Nephron (organoid): ENCODE data around the gene KCNJ3.
A peak's percentile ranks its signal among the peaks of the same experiment; 100 is the strongest.

Source experiments
- H3K27ac Mint-ChIP-seq, 3 experiments: 2 replicates each; pipeline ENCODE4 v1.8.0; 2020; ENCODE audit warnings: mixed read lengths in 3 of 3, mild to moderate bottlenecking in 2 of 3, moderate library complexity in 1 of 3
- H3K27me3 Mint-ChIP-seq: 2 replicates; pipeline ENCODE4 v1.8.0; 2021; ENCODE audit warnings: low read depth, mild to moderate bottlenecking, moderate library complexity, mixed read lengths
- H3K36me3 Mint-ChIP-seq: 2 replicates; pipeline ENCODE4 v1.8.0; 2020; ENCODE audit warnings: low read depth, mixed read lengths
- H3K4me1 Mint-ChIP-seq: 2 replicates; pipeline ENCODE4 v1.8.0; 2020; ENCODE audit warnings: mixed read lengths
- H3K4me3 Mint-ChIP-seq, 3 experiments: 2 replicates each; pipeline ENCODE4 v1.8.0; 2020; ENCODE audit warnings: mild to moderate bottlenecking in 3 of 3, mixed read lengths in 3 of 3, moderate library complexity in 2 of 3
- H3K9me3 Mint-ChIP-seq: 2 replicates; pipeline ENCODE4 v1.8.0; 2020; ENCODE audit warnings: mixed read lengths
- TF ChIP-seq, protein P1 (sequence below), 3 experiments: fragments of 200-600 bp; sonication (generic); IDR thresholded peaks; one replicate each; pipeline ENCODE4 v1.5.0; 2021; ENCODE audit warnings: antibody characterized with exemption in 3 of 3; ENCODE audit not compliant: unreplicated experiment in 3 of 3

The KCNJ3 gene

DNA sequence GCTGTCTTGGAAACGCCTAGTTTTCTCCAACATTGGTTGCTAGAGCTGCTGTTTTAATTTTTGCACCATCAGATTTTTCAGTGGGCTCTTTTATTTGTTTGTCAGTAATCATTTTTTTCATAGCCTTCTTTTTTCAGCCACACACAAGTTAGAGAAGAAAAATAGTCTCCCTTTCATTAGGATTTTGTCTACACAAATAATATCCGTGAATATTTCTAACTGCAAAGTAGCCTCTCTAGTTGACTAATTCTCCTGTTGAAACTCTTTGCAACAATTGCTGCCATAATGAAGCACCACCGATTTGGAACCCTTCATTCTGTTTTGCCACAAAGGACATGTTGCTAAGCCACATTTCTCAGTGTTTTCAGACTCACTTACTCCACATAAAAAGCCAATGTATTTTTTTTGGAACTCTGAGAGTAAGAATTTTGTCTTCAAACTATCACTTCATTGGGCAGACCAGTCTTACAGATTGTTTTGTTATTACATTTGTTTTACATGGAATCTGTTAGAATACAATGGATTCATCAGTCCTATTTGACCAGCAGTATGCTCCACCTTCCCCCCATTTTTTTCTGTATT, 9.6 kb downstream of the KCNJ3 start:
- no peaks in the 10 kb centered on the region for H3K36me3 Mint-ChIP-seq
- H3K4me1 Mint-ChIP-seq = no peaks in the 10 kb centered on the region
- no peaks in the 10 kb centered on the region for H3K9me3 Mint-ChIP-seq
- TF ChIP-seq, protein P1, sequence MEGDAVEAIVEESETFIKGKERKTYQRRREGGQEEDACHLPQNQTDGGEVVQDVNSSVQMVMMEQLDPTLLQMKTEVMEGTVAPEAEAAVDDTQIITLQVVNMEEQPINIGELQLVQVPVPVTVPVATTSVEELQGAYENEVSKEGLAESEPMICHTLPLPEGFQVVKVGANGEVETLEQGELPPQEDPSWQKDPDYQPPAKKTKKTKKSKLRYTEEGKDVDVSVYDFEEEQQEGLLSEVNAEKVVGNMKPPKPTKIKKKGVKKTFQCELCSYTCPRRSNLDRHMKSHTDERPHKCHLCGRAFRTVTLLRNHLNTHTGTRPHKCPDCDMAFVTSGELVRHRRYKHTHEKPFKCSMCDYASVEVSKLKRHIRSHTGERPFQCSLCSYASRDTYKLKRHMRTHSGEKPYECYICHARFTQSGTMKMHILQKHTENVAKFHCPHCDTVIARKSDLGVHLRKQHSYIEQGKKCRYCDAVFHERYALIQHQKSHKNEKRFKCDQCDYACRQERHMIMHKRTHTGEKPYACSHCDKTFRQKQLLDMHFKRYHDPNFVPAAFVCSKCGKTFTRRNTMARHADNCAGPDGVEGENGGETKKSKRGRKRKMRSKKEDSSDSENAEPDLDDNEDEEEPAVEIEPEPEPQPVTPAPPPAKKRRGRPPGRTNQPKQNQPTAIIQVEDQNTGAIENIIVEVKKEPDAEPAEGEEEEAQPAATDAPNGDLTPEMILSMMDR (IDR thresholded peaks at IDR 0.05; ENCODE audit: unreplicated experiment in 3 of 3) = no peak
- no peak overlapping the region for H3K27ac Mint-ChIP-seq
- H3K27me3 Mint-ChIP-seq = peaks cover 5% of the 10 kb centered on the region
- no peak overlapping the region for H3K4me3 Mint-ChIP-seq

DNA sequence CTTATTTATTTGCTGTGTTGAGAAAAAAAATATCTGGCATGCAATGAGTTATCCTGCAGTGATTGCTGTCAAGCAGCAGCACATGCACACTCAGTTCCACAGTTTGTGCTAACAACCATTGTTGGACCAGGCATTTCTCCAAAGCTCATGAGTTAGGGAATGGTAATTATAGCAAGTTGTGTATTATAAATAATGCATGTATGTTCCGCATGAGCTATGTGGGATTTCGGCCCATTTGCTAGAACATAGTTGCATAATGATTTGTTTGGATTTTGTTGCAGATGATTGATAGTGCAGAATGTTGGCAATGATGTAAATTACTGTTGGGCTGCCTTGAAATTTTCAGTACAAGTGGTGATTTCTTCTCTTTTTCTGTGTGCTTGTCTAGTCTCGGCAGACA, 10.7 kb downstream of the KCNJ3 start:
- TF ChIP-seq, protein P1 (IDR thresholded peaks at IDR 0.05; ENCODE audit: unreplicated experiment in 3 of 3) = no peak
- no peaks in the 10 kb centered on the region for H3K9me3 Mint-ChIP-seq
- no peaks in the 10 kb centered on the region for H3K27me3 Mint-ChIP-seq
- H3K36me3 Mint-ChIP-seq = no peaks in the 10 kb centered on the region
- H3K4me3 Mint-ChIP-seq = no peak overlapping the region
- H3K27ac Mint-ChIP-seq = peak overlapping the region; percentile 4 to 44 (median 28)
- no peaks in the 10 kb centered on the region for H3K4me1 Mint-ChIP-seq

DNA sequence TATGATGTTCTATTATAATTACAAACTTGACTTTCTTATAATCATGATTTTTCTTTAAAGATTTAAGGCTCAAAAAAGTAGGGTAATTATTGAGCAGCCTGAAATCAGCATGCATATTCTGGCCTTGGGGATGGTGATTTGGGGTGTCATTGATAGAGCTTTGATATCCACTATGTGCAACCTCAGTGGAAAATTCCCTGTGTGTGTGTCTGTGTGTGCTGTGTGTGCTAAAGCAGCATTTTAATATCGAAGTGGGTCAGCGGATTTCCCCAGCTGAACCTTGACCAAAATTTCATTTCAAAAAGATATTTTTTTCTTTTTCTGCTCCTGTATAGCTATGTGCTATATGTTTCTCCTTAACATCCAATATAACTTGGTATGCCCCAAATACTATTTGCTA, 11.6 kb downstream of the KCNJ3 start:
- TF ChIP-seq, protein P1 (IDR thresholded peaks at IDR 0.05; ENCODE audit: unreplicated experiment in 3 of 3) = no peak
- Mint-ChIP-seq H3K4me1 (no peaks in the 10 kb centered on the region), H3K36me3 (no peaks in the 10 kb centered on the region), H3K9me3 (no peaks in the 10 kb centered on the region), H3K4me3 (no peak overlapping the region), H3K27me3 (no peaks in the 10 kb centered on the region), H3K27ac (no peak overlapping the region)

DNA sequence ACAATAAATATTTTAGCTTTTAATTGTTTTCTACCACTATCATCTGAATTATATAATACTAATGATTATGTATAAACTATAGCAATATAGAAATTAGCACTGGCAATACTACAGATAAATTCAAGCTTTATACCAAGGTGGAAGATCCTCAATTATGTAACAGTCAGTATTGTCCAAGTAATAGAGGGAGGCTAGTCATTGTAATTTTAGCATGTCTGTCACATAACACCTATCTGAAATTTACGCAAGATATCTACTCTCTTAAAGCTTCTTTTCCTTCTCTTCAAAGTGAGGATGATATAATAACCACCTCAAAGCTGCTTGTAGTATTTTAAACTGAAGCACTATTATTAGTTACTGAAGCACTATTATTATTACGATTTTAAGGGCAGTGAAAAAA, 12.2 kb downstream of the KCNJ3 start:
- H3K27ac Mint-ChIP-seq = no peak overlapping the region
- TF ChIP-seq, protein P1 (IDR thresholded peaks at IDR 0.05; ENCODE audit: unreplicated experiment in 3 of 3) = no peak
- no peaks in the 10 kb centered on the region for H3K36me3 Mint-ChIP-seq
- no peaks in the 10 kb centered on the region for H3K9me3 Mint-ChIP-seq
- no peak overlapping the region for H3K4me3 Mint-ChIP-seq
- no peaks in the 10 kb centered on the region for H3K4me1 Mint-ChIP-seq
- no peaks in the 10 kb centered on the region for H3K27me3 Mint-ChIP-seq

DNA sequence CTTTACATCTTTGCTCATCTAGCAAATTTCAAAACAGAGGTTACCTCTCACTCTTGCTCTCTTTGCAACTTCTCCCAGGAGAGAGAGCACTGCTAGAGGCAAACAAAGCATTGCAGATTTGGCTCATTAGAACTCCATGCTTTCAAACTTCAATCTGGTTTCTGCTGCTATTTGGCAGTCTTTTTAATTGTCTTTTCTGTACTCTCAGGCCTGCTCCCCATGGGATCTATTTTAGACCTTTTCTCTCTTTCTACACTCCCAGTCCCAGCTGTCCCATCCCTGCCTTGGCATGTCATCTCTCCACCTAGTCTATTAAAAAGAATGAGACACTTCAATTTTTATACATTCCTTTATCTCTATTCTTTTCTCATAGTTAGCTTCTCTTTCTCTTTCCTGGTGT, 15.2 kb downstream of the KCNJ3 start:
- TF ChIP-seq, protein P1 (IDR thresholded peaks at IDR 0.05; ENCODE audit: unreplicated experiment in 3 of 3) = no peak

DNA sequence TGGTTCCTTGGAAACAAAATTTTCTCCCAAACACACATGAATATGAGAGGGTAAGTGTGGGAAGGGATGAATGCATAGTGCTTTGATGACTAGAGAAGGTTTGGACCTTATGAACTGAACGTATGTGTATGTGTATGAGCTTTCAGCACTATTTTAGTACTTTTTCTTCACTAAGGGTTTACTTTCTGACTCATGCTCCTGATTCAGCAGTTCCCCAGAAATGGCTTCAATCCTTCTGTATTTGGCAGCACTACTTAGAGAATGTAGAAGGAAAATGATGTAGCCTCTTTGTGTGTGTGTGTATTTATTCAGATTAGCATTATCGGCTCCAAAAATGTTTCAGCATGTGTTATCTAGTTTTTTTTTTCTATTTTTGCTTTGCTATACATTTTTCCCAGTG, 22.2 kb downstream of the KCNJ3 start:
- Mint-ChIP-seq H3K27me3 (no peaks in the 10 kb centered on the region), H3K27ac (peak overlapping the region in 1 of 3 experiments; percentile 54), H3K9me3 (no peaks in the 10 kb centered on the region), H3K4me3 (no peak overlapping the region), H3K36me3 (peaks cover 7% of the 10 kb centered on the region), H3K4me1 (no peaks in the 10 kb centered on the region)
- TF ChIP-seq, protein P1 (IDR thresholded peaks at IDR 0.05; ENCODE audit: unreplicated experiment in 3 of 3) = no peak

More for the DNA sequence above, 15.2 kb downstream of the KCNJ3 start:
- H3K4me3 Mint-ChIP-seq = no peak overlapping the region
- no peaks in the 10 kb centered on the region for H3K4me1 Mint-ChIP-seq
- no peak overlapping the region for H3K27ac Mint-ChIP-seq
- no peaks in the 10 kb centered on the region for H3K9me3 Mint-ChIP-seq
- H3K36me3 Mint-ChIP-seq = no peaks in the 10 kb centered on the region
- H3K27me3 Mint-ChIP-seq = no peaks in the 10 kb centered on the region
